Ovary (tissue), 9 donors: ENCODE data around the gene TMEM260. TPM values are rescaled to one million over a fixed set of nuclear protein-coding genes. Genes with fewer than 3 reads are reported as not detected.

Experiments used
- DNase-seq, 5 donors: peaks; one replicate each; pipeline ENCODE4 v3.0.0-alpha.2; 2019 to 2020
- H3K27ac ChIP-seq, 2 donors: fragments of 200-600 bp; one replicate each; pipeline versions ENCODE4 v1.5.1 to v1.8.0; 2019 to 2022
- H3K27me3 ChIP-seq: fragments of 200-600 bp; one replicate; pipeline ENCODE4 v1.8.0; 2022
- H3K36me3 ChIP-seq: fragments of 200-600 bp; sonication (generic); one replicate; pipeline ENCODE4 v1.5.1; 2019
- H3K4me1 ChIP-seq: one replicate; pipeline ENCODE4 v1.8.1; 2013; ENCODE audit warnings: mild to moderate bottlenecking, moderate library complexity; ENCODE audit not compliant: insufficient read depth
- H3K4me3 ChIP-seq: fragments of 200-600 bp; sonication (generic); one replicate; pipeline ENCODE4 v1.5.1; 2017
- H3K9me3 ChIP-seq, 2 donors: fragments of 200-600 bp in 1 of 2; sonication (generic) in 1 of 2; one replicate each; pipeline versions ENCODE4 v1.5.1 to v1.8.1; 2013 to 2019; ENCODE audit warnings: mild to moderate bottlenecking in 1 of 2, moderate library complexity in 1 of 2
- CTCF ChIP-seq, 3 donors: fragments of 450-650 bp in 2 of 3; fragments of 200-600 bp in 1 of 3; IDR thresholded peaks; one replicate each; pipeline versions ENCODE4 v1.5.1 to v1.8.0; 2016 to 2022; ENCODE audit warnings: antibody characterized with exemption in 3 of 3, mild to moderate bottlenecking in 1 of 3
- EP300 ChIP-seq: sonication (generic); formaldehyde crosslinking; IDR thresholded peaks from one replicate; pipeline ENCODE4 v1.6.1; 2017; ENCODE audit warnings: antibody characterized with exemption
- POLR2A ChIP-seq: fragments of 450-650 bp; IDR thresholded peaks from one replicate; pipeline ENCODE4 v1.6.1; 2017; ENCODE audit warnings: antibody characterized with exemption, mild to moderate bottlenecking, moderate library complexity
- WGBS, 3 donors: extraction: QIAGEN DNeasy Blood & Tissue Kit in 1 of 3; methylation state at CpG; one replicate each; pipeline versions ENCODE4 v1.1.5 to v1.1.7; 2013 to 2017; 5-methylcytosine and 5-hydroxymethylcytosine counted together
- intact Hi-C, 4 donors: fragments of 100-400 bp; cut with DNase I; formaldehyde crosslinking; loops; one replicate each; pipeline versions ENCODE4 v1.11.0 to v1.15.1; 2022 to 2023
- polyA plus RNA-seq, 2 donors: library from polyadenylated mRNA; stranded (reverse); fragments of 200-250 nt in 1 of 2; fragments of 350-450 nt in 1 of 2; fragmentation: Illumina TruSeq in 1 of 2; extraction: RNeasy Lipid Tissue Mini Kit (QIAGEN cat#74804) in 1 of 2; gene quantifications; one replicate each; pipeline ENCODE4 v1.2.3, GENCODE V29; 2013 to 2014
- total RNA-seq, 7 donors: library from RNA; depleted of rRNA in 2 of 7; stranded (reverse); fragments of >200 nt in 2 of 7; fragmentation: NEBNext Ultra II Directional in 3 of 7; extraction: Animal tissue kit (Norgen Biotek cat#: 25700) in 3 of 7; gene quantifications; one replicate each; pipeline versions ENCODE4 v1.1.0 to v1.2.4, GENCODE V29; 2016 to 2023
- donor health status: DM: no; HTN: no; CAD: no; lungs with moderate emphysema.
- donor health status: DM: no; HTN: no; CAD: no.
- donor health status: Bipolar disorder and iron deficiency.
- donor health status: DM: yes; HTN: yes; CAD: no.
- donor health status: DM: no; HTN: no; CAD: no.
- donor health status: DM: yes; HTN: yes; CAD: no.

The TMEM260 gene
- total and polyA plus RNA-seq, 9 donors = 12.8 to 28.1 (median 21.5) TPM

GRCh38 chr14:56543436-56543835, 36.2 kb upstream of the TMEM260 start:
- Histone ChIP-seq H3K9me3 (no peaks in the 10 kb centered on the region), H3K27me3 (no peaks in the 10 kb centered on the region), H3K36me3 (no peaks in the 10 kb centered on the region), H3K27ac (no peak overlapping the region), H3K4me3 (no peak overlapping the region), H3K4me1 (no peaks in the 10 kb centered on the region)
- DNase-seq = no peak
- intact Hi-C loops = no loop called here
- TF ChIP-seq EP300 = no peak
- TF ChIP-seq POLR2A = no peak
- TF ChIP-seq CTCF (IDR thresholded peaks at IDR 0.05) = no peak

- no peaks in the 10 kb centered on the region for H3K27me3 ChIP-seq
- no peak for DNase-seq
- no peak for TF ChIP-seq POLR2A
- TF ChIP-seq CTCF (IDR thresholded peaks at IDR 0.05) = no peak
- TF ChIP-seq EP300 = no peak
- H3K4me3 ChIP-seq = no peak overlapping the region
- intact Hi-C loops = no loop called here
- no peaks in the 10 kb centered on the region for H3K9me3 ChIP-seq
- no peaks in the 10 kb centered on the region for H3K36me3 ChIP-seq
- H3K4me1 ChIP-seq = no peaks in the 10 kb centered on the region
- H3K27ac ChIP-seq = no peak overlapping the region
- 33 to 44% (median 38%) methylated on average over 2 of the region's 2 CpGs for WGBS, 3 donors
These were observed 29.9 kb upstream of the TMEM260 start for GRCh38 chr14:56549721-56550120.

- Histone ChIP-seq H3K9me3 (no peaks in the 10 kb centered on the region), H3K4me1 (no peaks in the 10 kb centered on the region), H3K27me3 (no peaks in the 10 kb centered on the region), H3K4me3 (no peak overlapping the region), H3K27ac (no peak overlapping the region), H3K36me3 (no peaks in the 10 kb centered on the region)
- WGBS, 3 donors = 43 to 57% (median 47%) methylated on average over 4 of the region's 4 CpGs
- intact Hi-C loops = no loop called here
- TF ChIP-seq EP300 (no peak), CTCF (IDR thresholded peaks at IDR 0.05) (no peak), POLR2A (no peak)
- DNase-seq = no peak
These were observed 27.0 kb upstream of the TMEM260 start for GRCh38 chr14:56552615-56553014.

- TF ChIP-seq CTCF (IDR thresholded peaks at IDR 0.05) (no peak), EP300 (no peak), POLR2A (no peak)
- Histone ChIP-seq H3K9me3 (no peaks in the 10 kb centered on the region), H3K27me3 (no peaks in the 10 kb centered on the region), H3K4me3 (no peak overlapping the region), H3K36me3 (no peaks in the 10 kb centered on the region), H3K4me1 (no peaks in the 10 kb centered on the region), H3K27ac (no peak overlapping the region)
- DNase-seq = no peak
- WGBS, 3 donors = 72 to 83% (median 79%) methylated on average over 6 of the region's 6 CpGs
- intact Hi-C loops = no loop called here
These were observed 25.3 kb upstream of the TMEM260 start for GRCh38 chr14:56554301-56554700.
